Cardiac fibroblast (primary cell): ENCODE measurements around the gene RBPJ.

Experiments
- DNase-seq, 2 donors: peaks; one replicate each; pipeline versions ENCODE4 v3.0.0 to v3.0.0-alpha.2; 2010; ENCODE audit warnings: low read depth in 2 of 2
- H3K4me3 ChIP-seq, 2 donors: replicated peaks in 1 of 2; 1 replicate in 1 of 2; 2 replicates in 1 of 2; pipeline ENCODE4 v1.5.1; 2011; ENCODE audit warnings: low read depth in 2 of 2, low read length in 2 of 2, mild to moderate bottlenecking in 2 of 2, moderate library complexity in 1 of 2
- TF ChIP-seq, protein P1 (sequence below): IDR thresholded peaks from one replicate; pipeline ENCODE4 v1.5.1; 2011; ENCODE audit warnings: low read depth, mild to moderate bottlenecking, low read length, inconsistent platforms

The RBPJ gene

DNA sequence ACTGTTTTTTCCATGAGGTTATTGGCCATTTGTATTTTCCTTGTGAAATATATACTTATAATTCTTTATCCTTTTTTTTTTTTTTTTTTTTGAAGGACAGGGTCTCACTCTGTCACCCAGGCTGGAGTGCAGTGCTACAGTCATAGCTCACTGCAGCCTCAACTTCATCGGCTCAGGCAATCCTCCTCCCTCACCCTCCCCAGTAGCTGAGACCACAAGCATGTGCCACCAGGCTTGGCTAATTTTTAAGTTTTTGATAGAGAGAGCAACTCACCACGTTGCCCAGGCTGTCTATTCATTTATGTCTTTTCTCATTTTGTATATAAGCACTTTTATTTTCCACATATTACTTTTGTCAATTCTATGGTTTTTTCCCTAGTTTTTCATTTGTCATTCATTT, 16.8 kb downstream of the RBPJ start:
- TF ChIP-seq, protein P1, sequence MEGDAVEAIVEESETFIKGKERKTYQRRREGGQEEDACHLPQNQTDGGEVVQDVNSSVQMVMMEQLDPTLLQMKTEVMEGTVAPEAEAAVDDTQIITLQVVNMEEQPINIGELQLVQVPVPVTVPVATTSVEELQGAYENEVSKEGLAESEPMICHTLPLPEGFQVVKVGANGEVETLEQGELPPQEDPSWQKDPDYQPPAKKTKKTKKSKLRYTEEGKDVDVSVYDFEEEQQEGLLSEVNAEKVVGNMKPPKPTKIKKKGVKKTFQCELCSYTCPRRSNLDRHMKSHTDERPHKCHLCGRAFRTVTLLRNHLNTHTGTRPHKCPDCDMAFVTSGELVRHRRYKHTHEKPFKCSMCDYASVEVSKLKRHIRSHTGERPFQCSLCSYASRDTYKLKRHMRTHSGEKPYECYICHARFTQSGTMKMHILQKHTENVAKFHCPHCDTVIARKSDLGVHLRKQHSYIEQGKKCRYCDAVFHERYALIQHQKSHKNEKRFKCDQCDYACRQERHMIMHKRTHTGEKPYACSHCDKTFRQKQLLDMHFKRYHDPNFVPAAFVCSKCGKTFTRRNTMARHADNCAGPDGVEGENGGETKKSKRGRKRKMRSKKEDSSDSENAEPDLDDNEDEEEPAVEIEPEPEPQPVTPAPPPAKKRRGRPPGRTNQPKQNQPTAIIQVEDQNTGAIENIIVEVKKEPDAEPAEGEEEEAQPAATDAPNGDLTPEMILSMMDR: no peak
- no peak for DNase-seq

GRCh38 chr4:26342328-26343037, 21.7 kb downstream of the RBPJ start:
- TF ChIP-seq, protein P1: no peak
- DNase-seq: peak; percentile 55 to 89
- H3K4me3 ChIP-seq: no peak overlapping the region

More for the DNA sequence above, 16.8 kb downstream of the RBPJ start:
- no peak overlapping the region for H3K4me3 ChIP-seq

GRCh38 chr4:26343038-26343398, 22.2 kb downstream of the RBPJ start:
- peak in 1 of 2 donors; percentile 33 for DNase-seq
- H3K4me3 ChIP-seq: no peak overlapping the region
- TF ChIP-seq, protein P1: no peak

- DNase-seq: no peak
- TF ChIP-seq, protein P1: no peak
- H3K4me3 ChIP-seq: no peak overlapping the region
Measured at GRCh38 chr4:26344901-26345564, 24.2 kb downstream of the RBPJ start.

- TF ChIP-seq, protein P1: no peak
- H3K4me3 ChIP-seq: no peak overlapping the region
- no peak for DNase-seq
Measured at GRCh38 chr4:26345565-26345938, 24.7 kb downstream of the RBPJ start.

GRCh38 chr4:26346203-26346620, 25.4 kb downstream of the RBPJ start:
- DNase-seq: peak; percentile 76 to 78
- peak overlapping the region in 1 of 2 donors; percentile 15 for H3K4me3 ChIP-seq
- TF ChIP-seq, protein P1: no peak
